ENCODE data around the gene PHF19. TPM values are rescaled to one million over a fixed set of nuclear protein-coding genes. Genes with fewer than 3 reads are reported as not detected.

The PHF19 gene
- total RNA-seq, 1 experiment from 2014 or later: 66.8 TPM

GRCh38 chr9:120868676-120869359, 8.2 kb downstream of the PHF19 start:
- peak; percentile 60 for TF ChIP-seq CTCF (conservative IDR thresholded peaks at IDR 0.05)
- Histone ChIP-seq H3K56ac (ENCODE audit: insufficient read length, low read depth, low read length) (no peak overlapping the region), H4K8ac (replicated peaks; ENCODE audit: insufficient read length, low read depth, low read length) (no peak overlapping the region), H4K91ac (ENCODE audit: insufficient read length, low read depth, low read length) (no peak overlapping the region), H3K23ac (ENCODE audit: insufficient read length, low read depth, low read length) (no peak overlapping the region), H3T11ph (ENCODE audit: low read length) (no peak overlapping the region), H2BK120ac (ENCODE audit: low read depth, low read length, poor library complexity, severe bottlenecking) (no peak overlapping the region), H3K14ac (ENCODE audit: insufficient read depth, low read length) (peak overlapping the region; percentile 74; the same call in 1 of the 2 replicates), H3K23me2 (ENCODE audit: insufficient read length, low read depth, low read length, poor library complexity, severe bottlenecking) (no peaks in the 10 kb centered on the region), H3K4ac (ENCODE audit: low read depth, low read length) (no peak overlapping the region), H3K4me2 (ENCODE audit: insufficient read depth, insufficient read length, low read length) (peak overlapping the region; percentile 50), H4K20me1 (ENCODE audit: control insufficient read depth, insufficient read depth, insufficient read length) (no peaks in the 10 kb centered on the region), H3K27me3 (ENCODE audit: insufficient read depth, low read length) (no peaks in the 10 kb centered on the region), H2BK20ac (ENCODE audit: low read depth, low read length, poor library complexity, severe bottlenecking) (no peak overlapping the region), H3K79me1 (ENCODE audit: insufficient read depth, low read depth, low read length, poor library complexity, severe bottlenecking) (no peaks in the 10 kb centered on the region), H3K4me1 (ENCODE audit: insufficient read depth, low read length) (peaks cover 6% of the 10 kb centered on the region), H3K79me2 (ENCODE audit: insufficient read depth, low read length) (no peaks in the 10 kb centered on the region), H2BK15ac (ENCODE audit: low read depth, low read length) (no peak overlapping the region), H2AK5ac (ENCODE audit: insufficient read length, low read length) (no peak overlapping the region), H2BK5ac (ENCODE audit: insufficient read length, low read length) (no peak overlapping the region), H3K9ac (ENCODE audit: extremely low read depth, insufficient read length, low read length) (no peak overlapping the region), H4K5ac (ENCODE audit: insufficient read length, low read depth, low read length) (no peak overlapping the region), H3K27ac (ENCODE audit: insufficient read length, low read depth, low read length) (no peak overlapping the region), H3K9me3 (ENCODE audit: control insufficient read depth, low read depth, low read length) (no peaks in the 10 kb centered on the region), H2AFZ (ENCODE audit: low read length) (no peak overlapping the region), H3K18ac (ENCODE audit: insufficient read length, low read depth, low read length) (peak overlapping the region; percentile 74), H2BK12ac (ENCODE audit: insufficient read length, low read depth, low read length) (no peak overlapping the region)
- H3K27me3 Mint-ChIP-seq (ENCODE audit: low read depth): no peaks in the 10 kb centered on the region
- no CpG with 5 or more reads among the region's 52 CpGs for WGBS (ENCODE audit: extremely low coverage, insufficient read length, low lambda C conversion rate)
- DNase-seq: peak; percentile 99
- H3K4me3 Mint-ChIP-seq: peak overlapping the region; percentile 77 to 89
- H3K9me3 Mint-ChIP-seq: no peaks in the 10 kb centered on the region; a peak in 1 of 5 replicates
- H3K4me1 Mint-ChIP-seq: peaks cover 30 to 38% of the 10 kb centered on the region in 2 experiments
- peak overlapping the region; percentile 61 to 92 (median 87); a peak in 3 of 7 replicates for H3K27ac Mint-ChIP-seq
- peaks cover 3 to 53% (median 20%) of the 10 kb centered on the region in 3 experiments; a peak in 6 of 7 replicates for H3K36me3 Mint-ChIP-seq (ENCODE audit: insufficient read depth in 1 of 3, low read depth in 3 of 3)

Measured in H9 (cell line).